Body of pancreas (tissue), 4 donors: ENCODE results near the gene SYDE1.

Experiments used
- POLR2A ChIP-seq, 3 donors: fragments of 450-650 bp; IDR thresholded peaks; one replicate each; pipeline ENCODE4 v1.6.1; 2016; ENCODE audit warnings: antibody characterized with exemption in 3 of 3, mild to moderate bottlenecking in 2 of 3
- TF ChIP-seq, protein P1 (sequence below), 7 experiments: fragments of 450-650 bp in 4 of 7; fragments of 200-600 bp in 3 of 7; sonication (generic) in 3 of 7; IDR thresholded peaks; one replicate each; pipeline ENCODE4 v1.5.1; 2016 to 2019; ENCODE audit warnings: antibody characterized with exemption in 7 of 7

DNA sequence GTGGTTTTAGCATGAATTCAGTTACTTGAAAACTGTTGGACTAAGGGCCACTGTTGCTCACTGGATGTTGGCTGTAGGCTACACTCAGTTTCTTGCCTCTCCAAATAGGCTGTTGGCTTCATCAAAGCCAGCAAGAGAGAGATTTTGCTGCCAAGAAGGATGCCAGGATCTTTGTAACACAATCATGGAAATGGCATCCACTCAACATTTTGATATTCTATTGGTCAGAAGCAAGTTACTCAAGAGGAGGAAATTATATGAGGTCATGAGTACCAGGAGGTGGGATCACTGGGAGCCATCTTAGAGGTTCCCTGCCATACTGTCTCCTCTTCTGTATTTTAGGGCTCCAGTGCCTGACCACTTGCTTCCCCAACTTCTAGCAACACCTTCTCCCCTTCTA is 30.6 kb downstream of the SYDE1 start:
- TF ChIP-seq, protein P1, sequence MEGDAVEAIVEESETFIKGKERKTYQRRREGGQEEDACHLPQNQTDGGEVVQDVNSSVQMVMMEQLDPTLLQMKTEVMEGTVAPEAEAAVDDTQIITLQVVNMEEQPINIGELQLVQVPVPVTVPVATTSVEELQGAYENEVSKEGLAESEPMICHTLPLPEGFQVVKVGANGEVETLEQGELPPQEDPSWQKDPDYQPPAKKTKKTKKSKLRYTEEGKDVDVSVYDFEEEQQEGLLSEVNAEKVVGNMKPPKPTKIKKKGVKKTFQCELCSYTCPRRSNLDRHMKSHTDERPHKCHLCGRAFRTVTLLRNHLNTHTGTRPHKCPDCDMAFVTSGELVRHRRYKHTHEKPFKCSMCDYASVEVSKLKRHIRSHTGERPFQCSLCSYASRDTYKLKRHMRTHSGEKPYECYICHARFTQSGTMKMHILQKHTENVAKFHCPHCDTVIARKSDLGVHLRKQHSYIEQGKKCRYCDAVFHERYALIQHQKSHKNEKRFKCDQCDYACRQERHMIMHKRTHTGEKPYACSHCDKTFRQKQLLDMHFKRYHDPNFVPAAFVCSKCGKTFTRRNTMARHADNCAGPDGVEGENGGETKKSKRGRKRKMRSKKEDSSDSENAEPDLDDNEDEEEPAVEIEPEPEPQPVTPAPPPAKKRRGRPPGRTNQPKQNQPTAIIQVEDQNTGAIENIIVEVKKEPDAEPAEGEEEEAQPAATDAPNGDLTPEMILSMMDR (IDR thresholded peaks at IDR 0.05): no peak
- TF ChIP-seq POLR2A (IDR thresholded peaks at IDR 0.05): no peak
